DOHH2 (cell line): ENCODE results near the gene DOP1A.

ENCODE experiments used
- H3F3A ChIP-seq: fragments of 200-600 bp; sonication (generic), shearing (Covaris generic); 2 replicates; pipeline ENCODE4 v1.6.0; 2016; ENCODE audit warnings: antibody characterized with exemption, mild to moderate bottlenecking; ENCODE audit not compliant: control insufficient read depth, insufficient read depth
- H3K27ac ChIP-seq: fragments of 200-600 bp; sonication (generic); 2 replicates; pipeline ENCODE4 v1.5.1; 2014; ENCODE audit warnings: low read depth, mild to moderate bottlenecking, low read length, moderate library complexity
- H3K27me3 ChIP-seq: fragments of 200-600 bp; sonication (generic); 2 replicates; pipeline ENCODE4 v1.6.1; 2014; ENCODE audit warnings: mild to moderate bottlenecking, low read length, mixed read lengths; ENCODE audit not compliant: control insufficient read depth
- H3K36me3 ChIP-seq: fragments of 200-600 bp; sonication (generic); 2 replicates; pipeline ENCODE4 v1.6.1; 2014; ENCODE audit warnings: mild to moderate bottlenecking, low read length, moderate library complexity, mixed read lengths; ENCODE audit not compliant: control insufficient read depth
- H3K4me1 ChIP-seq: fragments of 200-600 bp; sonication (generic); 2 replicates; pipeline ENCODE4 v1.6.1; 2014; ENCODE audit warnings: mild to moderate bottlenecking, low read length, mixed read lengths; ENCODE audit not compliant: control insufficient read depth
- H3K4me2 ChIP-seq: fragments of 200-600 bp; sonication (generic); 2 replicates; pipeline ENCODE4 v1.6.0; 2014; ENCODE audit warnings: mild to moderate bottlenecking, low read length, moderate library complexity
- H3K4me3 ChIP-seq: fragments of 200-600 bp; sonication (generic); 2 replicates; pipeline ENCODE4 v1.5.1; 2014; ENCODE audit warnings: mild to moderate bottlenecking, low read length, mixed read lengths
- H3K79me2 ChIP-seq: fragments of 200-600 bp; sonication (generic); 2 replicates; pipeline ENCODE4 v1.6.1; 2014; ENCODE audit warnings: mild to moderate bottlenecking, low read length, mixed read lengths; ENCODE audit not compliant: control insufficient read depth
- H3K9me2 ChIP-seq: fragments of 200-600 bp; sonication (generic); replicated peaks from 2 replicates; pipeline ENCODE4 v1.6.1; 2014; ENCODE audit warnings: mild to moderate bottlenecking, low read length, mixed read lengths; ENCODE audit not compliant: control insufficient read depth
- H3K9me3 ChIP-seq: fragments of 200-600 bp; sonication (generic); 2 replicates; pipeline ENCODE4 v1.6.1; 2014; ENCODE audit warnings: antibody characterized with exemption, low read length, mixed read lengths; ENCODE audit not compliant: control insufficient read depth, insufficient read depth
- H4K20me1 ChIP-seq: fragments of 200-600 bp; sonication (generic); 2 replicates; pipeline ENCODE4 v1.6.0; 2014; ENCODE audit warnings: low read depth, mild to moderate bottlenecking, antibody characterized with exemption, low read length, moderate library complexity; ENCODE audit not compliant: control insufficient read depth, insufficient read depth
- CTCF ChIP-seq: fragments of 200-600 bp; sonication (generic); IDR thresholded peaks from one replicate; pipeline ENCODE4 v1.5.1; 2014; ENCODE audit warnings: antibody characterized with exemption, mild to moderate bottlenecking, low read depth, low read length; ENCODE audit not compliant: poor library complexity, severe bottlenecking
- EZH2phosphoT487 ChIP-seq: fragments of 200-600 bp; sonication (generic); IDR thresholded peaks from 2 replicates; pipeline ENCODE4 v1.6.1; 2017; ENCODE audit warnings: borderline replicate concordance, mild to moderate bottlenecking, antibody characterized with exemption, low read length, moderate library complexity, mixed read lengths

DOP1A gene

DNA sequence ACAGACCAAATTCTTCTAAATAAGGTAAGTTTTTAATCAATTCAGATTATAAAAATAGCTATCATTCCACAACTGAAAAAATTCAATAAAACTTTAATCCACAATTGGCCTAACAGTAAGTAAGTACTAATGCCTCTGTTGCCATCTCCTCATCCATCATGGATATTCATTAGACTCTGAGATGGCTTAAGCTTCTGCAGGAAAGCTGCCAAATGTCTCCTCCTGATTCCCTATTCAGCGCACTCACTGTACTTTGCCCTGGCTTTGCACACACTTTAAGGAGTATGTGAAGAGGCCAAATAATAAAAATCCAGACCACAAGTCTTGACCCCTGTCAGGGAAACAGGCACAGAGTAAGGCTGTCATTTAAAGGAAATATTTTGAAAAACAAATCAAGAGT is 102.0 kb downstream of the DOP1A start:
- Histone ChIP-seq H3K27me3 (no peaks in the 10 kb centered on the region), H3K79me2 (no peaks in the 10 kb centered on the region), H3K4me2 (no peak overlapping the region), H3K4me3 (no peak overlapping the region), H3K27ac (no peak overlapping the region), H3K9me3 (no peaks in the 10 kb centered on the region), H3K36me3 (peaks cover 92% of the 10 kb centered on the region), H4K20me1 (no peaks in the 10 kb centered on the region), H3K9me2 (no peaks in the 10 kb centered on the region), H3K4me1 (no peaks in the 10 kb centered on the region), H3F3A (no peaks in the 10 kb centered on the region)
- TF ChIP-seq CTCF (no peak), EZH2phosphoT487 (no peak)

GRCh38 chr6:83176246-83176645 is 108.8 kb downstream of the DOP1A start:
- Histone ChIP-seq H3K9me2 (no peaks in the 10 kb centered on the region), H3K27ac (no peak overlapping the region), H3K36me3 (peaks cover 68% of the 10 kb centered on the region), H4K20me1 (no peaks in the 10 kb centered on the region), H3K27me3 (no peaks in the 10 kb centered on the region), H3K79me2 (no peaks in the 10 kb centered on the region), H3K4me3 (no peak overlapping the region), H3F3A (no peaks in the 10 kb centered on the region), H3K4me1 (peaks cover 3% of the 10 kb centered on the region; the same call in 1 of the 2 replicates), H3K9me3 (no peaks in the 10 kb centered on the region), H3K4me2 (no peak overlapping the region)
- TF ChIP-seq EZH2phosphoT487 = no peak
- no peak for TF ChIP-seq CTCF

DNA sequence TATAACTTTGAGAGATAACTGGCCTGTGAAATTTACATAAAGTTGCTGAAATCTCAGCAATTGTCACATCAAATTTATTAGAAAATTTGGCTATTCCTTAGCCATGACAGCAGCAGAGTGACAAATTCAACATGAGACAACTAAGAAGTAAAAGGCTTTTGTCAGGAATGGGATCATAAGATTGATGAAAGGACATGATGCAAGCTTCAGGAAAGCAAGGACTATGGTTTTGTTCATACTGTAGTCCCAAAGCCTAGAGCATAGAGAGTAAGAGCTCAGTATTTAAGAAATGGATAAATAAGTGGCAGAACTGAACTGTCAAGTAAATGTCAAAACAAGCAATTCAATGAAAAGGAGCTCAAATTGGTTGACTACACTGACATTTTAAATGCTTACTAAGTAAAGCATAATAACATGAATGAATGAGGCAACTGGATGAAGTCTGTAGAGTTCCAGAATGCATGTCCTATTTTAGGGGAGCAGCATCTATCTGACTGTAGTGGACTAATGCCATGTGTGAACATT is 113.0 kb downstream of the DOP1A start:
- Histone ChIP-seq H3K9me3 (no peaks in the 10 kb centered on the region), H3K27ac (no peak overlapping the region), H3K4me3 (no peak overlapping the region), H3K4me1 (peaks cover 5% of the 10 kb centered on the region; the same call in 1 of the 2 replicates), H4K20me1 (no peaks in the 10 kb centered on the region), H3K4me2 (no peak overlapping the region), H3K9me2 (no peaks in the 10 kb centered on the region), H3K36me3 (peaks cover 66% of the 10 kb centered on the region), H3F3A (no peaks in the 10 kb centered on the region), H3K79me2 (no peaks in the 10 kb centered on the region), H3K27me3 (no peaks in the 10 kb centered on the region)
- TF ChIP-seq CTCF (no peak), EZH2phosphoT487 (no peak)
